Gastrocnemius medialis (tissue), 4 donors: ENCODE results near the gene CLNK.

ENCODE experiments used
- POLR2A ChIP-seq, 2 donors: fragments of 450-650 bp; IDR thresholded peaks; one replicate each; pipeline ENCODE4 v1.6.1; 2017; ENCODE audit warnings: antibody characterized with exemption in 2 of 2, mild to moderate bottlenecking in 2 of 2, moderate library complexity in 2 of 2
- TF ChIP-seq, protein P1 (sequence below), 5 experiments: fragments of 450-650 bp in 3 of 5; fragments of 200-600 bp in 2 of 5; sonication (generic) in 2 of 5; IDR thresholded peaks in 4 of 5; conservative IDR thresholded peaks in 1 of 5; 1 replicate in 4 of 5; 2 replicates in 1 of 5; pipeline ENCODE4 v1.5.1; 2016 to 2019; ENCODE audit warnings: antibody characterized with exemption in 5 of 5, mild to moderate bottlenecking in 3 of 5, moderate library complexity in 3 of 5

DNA sequence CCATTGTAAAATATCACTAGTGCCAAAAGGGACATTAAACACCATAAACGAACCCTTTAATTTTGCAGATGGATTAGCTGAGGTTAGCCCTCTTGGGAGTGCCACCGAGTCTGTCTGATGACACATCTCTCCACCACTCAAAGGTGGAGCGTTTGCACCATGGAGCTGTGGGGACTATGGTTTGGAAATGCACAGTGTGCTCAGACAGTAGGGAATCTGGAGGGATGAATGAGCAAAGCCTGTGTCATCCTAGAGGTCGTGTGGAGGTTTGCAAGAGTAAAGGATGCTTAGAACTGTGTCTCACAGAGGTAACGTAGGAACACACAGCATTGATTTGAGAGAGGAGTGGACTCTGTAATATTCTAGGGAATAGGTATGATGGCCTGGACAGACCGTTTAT is 93.7 kb downstream of the CLNK start:
- TF ChIP-seq, protein P1, sequence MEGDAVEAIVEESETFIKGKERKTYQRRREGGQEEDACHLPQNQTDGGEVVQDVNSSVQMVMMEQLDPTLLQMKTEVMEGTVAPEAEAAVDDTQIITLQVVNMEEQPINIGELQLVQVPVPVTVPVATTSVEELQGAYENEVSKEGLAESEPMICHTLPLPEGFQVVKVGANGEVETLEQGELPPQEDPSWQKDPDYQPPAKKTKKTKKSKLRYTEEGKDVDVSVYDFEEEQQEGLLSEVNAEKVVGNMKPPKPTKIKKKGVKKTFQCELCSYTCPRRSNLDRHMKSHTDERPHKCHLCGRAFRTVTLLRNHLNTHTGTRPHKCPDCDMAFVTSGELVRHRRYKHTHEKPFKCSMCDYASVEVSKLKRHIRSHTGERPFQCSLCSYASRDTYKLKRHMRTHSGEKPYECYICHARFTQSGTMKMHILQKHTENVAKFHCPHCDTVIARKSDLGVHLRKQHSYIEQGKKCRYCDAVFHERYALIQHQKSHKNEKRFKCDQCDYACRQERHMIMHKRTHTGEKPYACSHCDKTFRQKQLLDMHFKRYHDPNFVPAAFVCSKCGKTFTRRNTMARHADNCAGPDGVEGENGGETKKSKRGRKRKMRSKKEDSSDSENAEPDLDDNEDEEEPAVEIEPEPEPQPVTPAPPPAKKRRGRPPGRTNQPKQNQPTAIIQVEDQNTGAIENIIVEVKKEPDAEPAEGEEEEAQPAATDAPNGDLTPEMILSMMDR (IDR thresholded peaks at IDR 0.05 in 4 of 5, conservative IDR thresholded peaks at IDR 0.05 in 1 of 5) = no peak
- no peak for TF ChIP-seq POLR2A (IDR thresholded peaks at IDR 0.05)
